Measurements from ENCODE around the gene RBMS3. TPM values are rescaled to one million over a fixed set of nuclear protein-coding genes. Genes with fewer than 3 reads are reported as not detected.

RBMS3 gene
- total RNA-seq, 1 donor from 2014 or later = 58.5 TPM

GRCh38 chr3:29545615-29546014 is 264.7 kb downstream of the RBMS3 start:
- Histone ChIP-seq H3K9me3 (no peaks in the 10 kb centered on the region), H3K4me1 (peaks cover 10% of the 10 kb centered on the region), H3K27ac (no peak overlapping the region), H3K27me3 (ENCODE audit: low read depth) (no peaks in the 10 kb centered on the region), H3K36me3 (no peaks in the 10 kb centered on the region), H3K4me3 (no peak overlapping the region)
- TF ChIP-seq, protein P1, sequence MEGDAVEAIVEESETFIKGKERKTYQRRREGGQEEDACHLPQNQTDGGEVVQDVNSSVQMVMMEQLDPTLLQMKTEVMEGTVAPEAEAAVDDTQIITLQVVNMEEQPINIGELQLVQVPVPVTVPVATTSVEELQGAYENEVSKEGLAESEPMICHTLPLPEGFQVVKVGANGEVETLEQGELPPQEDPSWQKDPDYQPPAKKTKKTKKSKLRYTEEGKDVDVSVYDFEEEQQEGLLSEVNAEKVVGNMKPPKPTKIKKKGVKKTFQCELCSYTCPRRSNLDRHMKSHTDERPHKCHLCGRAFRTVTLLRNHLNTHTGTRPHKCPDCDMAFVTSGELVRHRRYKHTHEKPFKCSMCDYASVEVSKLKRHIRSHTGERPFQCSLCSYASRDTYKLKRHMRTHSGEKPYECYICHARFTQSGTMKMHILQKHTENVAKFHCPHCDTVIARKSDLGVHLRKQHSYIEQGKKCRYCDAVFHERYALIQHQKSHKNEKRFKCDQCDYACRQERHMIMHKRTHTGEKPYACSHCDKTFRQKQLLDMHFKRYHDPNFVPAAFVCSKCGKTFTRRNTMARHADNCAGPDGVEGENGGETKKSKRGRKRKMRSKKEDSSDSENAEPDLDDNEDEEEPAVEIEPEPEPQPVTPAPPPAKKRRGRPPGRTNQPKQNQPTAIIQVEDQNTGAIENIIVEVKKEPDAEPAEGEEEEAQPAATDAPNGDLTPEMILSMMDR (IDR thresholded peaks at IDR 0.05) = no peak
- DNase-seq (no peak), ATAC-seq (no peak)
- intact Hi-C loops (cut with DNase I) = no loop called here

- no peak for ATAC-seq
- Histone ChIP-seq H3K27ac (no peak overlapping the region), H3K9me3 (no peaks in the 10 kb centered on the region), H3K4me1 (peaks cover 9% of the 10 kb centered on the region), H3K36me3 (no peaks in the 10 kb centered on the region), H3K27me3 (ENCODE audit: low read depth) (no peaks in the 10 kb centered on the region), H3K4me3 (no peak overlapping the region)
- TF ChIP-seq, protein P1 (IDR thresholded peaks at IDR 0.05) = no peak
- intact Hi-C loops (cut with DNase I) = no loop called here
- DNase-seq = no peak
Observed at GRCh38 chr3:29552051-29552450, 271.2 kb downstream of the RBMS3 start.

- peaks cover 13% of the 10 kb centered on the region for H3K4me1 ChIP-seq
- intact Hi-C loops (cut with DNase I) = no loop called here
- no peaks in the 10 kb centered on the region for H3K27me3 ChIP-seq (ENCODE audit: low read depth)
- DNase-seq = no peak
- H3K27ac ChIP-seq = no peak overlapping the region
- ATAC-seq = no peak
- H3K9me3 ChIP-seq = no peaks in the 10 kb centered on the region
- H3K4me3 ChIP-seq = no peak overlapping the region
- TF ChIP-seq, protein P1 (IDR thresholded peaks at IDR 0.05) = no peak
- H3K36me3 ChIP-seq = no peaks in the 10 kb centered on the region
Observed at GRCh38 chr3:29554566-29554965, 273.7 kb downstream of the RBMS3 start.

DNA sequence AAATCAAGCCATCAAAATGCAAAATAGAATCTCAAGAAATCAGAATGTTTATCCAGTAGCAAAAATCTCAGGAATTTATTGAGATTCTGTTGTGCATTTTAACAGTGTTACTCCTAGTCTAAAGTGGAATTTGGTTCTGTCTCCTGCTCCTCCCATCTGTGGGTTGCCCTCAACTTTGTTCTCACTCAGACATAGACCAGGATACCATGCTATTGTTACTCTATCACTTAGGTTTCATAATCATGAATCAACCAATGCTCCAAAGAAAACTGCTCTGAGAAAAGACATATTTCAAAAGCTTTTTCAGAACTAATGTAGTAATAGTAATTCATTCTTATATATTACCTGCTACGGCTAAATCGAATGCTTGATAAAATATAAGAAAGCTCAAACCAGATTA is 274.7 kb downstream of the RBMS3 start:
- Histone ChIP-seq H3K27me3 (ENCODE audit: low read depth) (no peaks in the 10 kb centered on the region), H3K9me3 (no peaks in the 10 kb centered on the region), H3K27ac (no peak overlapping the region), H3K4me1 (peaks cover 16% of the 10 kb centered on the region), H3K36me3 (no peaks in the 10 kb centered on the region), H3K4me3 (no peak overlapping the region)
- ATAC-seq (no peak), DNase-seq (no peak)
- intact Hi-C loops (cut with DNase I) = no loop called here
- TF ChIP-seq, protein P1 (IDR thresholded peaks at IDR 0.05) = no peak

DNA sequence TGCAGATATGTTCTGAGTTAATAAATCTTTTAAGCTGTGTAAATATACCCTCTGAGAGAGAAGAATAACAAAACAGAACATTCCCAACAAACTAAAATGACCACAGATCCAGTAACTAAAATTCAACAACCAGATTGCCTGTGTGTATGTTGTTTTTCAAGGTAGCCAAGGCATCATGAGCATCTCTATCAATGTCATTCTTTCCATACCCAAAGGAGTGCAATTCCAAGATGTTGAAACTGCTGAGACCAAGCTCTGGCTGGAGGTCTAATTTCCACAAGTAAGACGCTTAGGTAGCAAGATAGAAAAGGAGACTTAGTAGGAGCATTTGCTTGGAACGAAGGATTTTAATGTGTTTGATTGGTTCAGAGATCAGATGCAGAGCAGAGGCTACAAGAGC is 276.3 kb downstream of the RBMS3 start:
- no peaks in the 10 kb centered on the region for H3K27me3 ChIP-seq (ENCODE audit: low read depth)
- H3K4me3 ChIP-seq = no peak overlapping the region
- DNase-seq (no peak), ATAC-seq (no peak)
- no peak overlapping the region for H3K27ac ChIP-seq
- no peaks in the 10 kb centered on the region for H3K36me3 ChIP-seq
- H3K9me3 ChIP-seq = no peaks in the 10 kb centered on the region
- H3K4me1 ChIP-seq = peaks cover 12% of the 10 kb centered on the region
- intact Hi-C loops (cut with DNase I) = no loop called here
- TF ChIP-seq, protein P1 (IDR thresholded peaks at IDR 0.05) = no peak

DNA sequence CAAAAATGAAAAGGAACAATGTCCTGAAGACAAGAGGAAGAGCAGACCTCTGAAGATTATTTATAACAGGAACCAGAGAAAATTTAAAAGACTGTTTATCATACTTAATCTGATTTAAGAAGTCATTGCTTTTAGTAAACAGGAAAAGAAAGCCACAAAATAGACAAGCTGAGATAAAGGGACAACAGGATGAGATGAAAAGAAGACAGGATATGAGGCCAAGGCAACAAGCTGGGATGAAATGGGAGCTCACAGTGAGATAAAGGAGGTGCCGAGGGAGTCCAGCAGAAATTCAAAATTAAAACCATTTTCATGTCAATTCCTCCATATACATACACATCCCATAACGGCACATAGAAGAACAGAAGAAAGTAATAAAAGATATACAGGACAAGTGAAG is 277.0 kb downstream of the RBMS3 start:
- Histone ChIP-seq H3K27ac (no peak overlapping the region), H3K27me3 (ENCODE audit: low read depth) (no peaks in the 10 kb centered on the region), H3K4me3 (no peak overlapping the region), H3K9me3 (no peaks in the 10 kb centered on the region), H3K4me1 (peaks cover 7% of the 10 kb centered on the region), H3K36me3 (no peaks in the 10 kb centered on the region)
- intact Hi-C loops (cut with DNase I) = no loop called here
- no peak for DNase-seq
- ATAC-seq = no peak
- TF ChIP-seq, protein P1 (IDR thresholded peaks at IDR 0.05) = no peak

All from lower lobe of right lung (tissue), 2 donors.